ENCODE measurements around the gene SRD5A2.

GRCh38 chr2:31556940-31557339 is 23.8 kb downstream of the SRD5A2 start:
- TF ChIP-seq CTCF (conservative IDR thresholded peaks at IDR 0.05; ENCODE audit: low read depth, low read length): no peak
- TF ChIP-seq POLR2A (IDR thresholded peaks at IDR 0.05; ENCODE audit: low read depth, low read length): no peak
- no peak for TF ChIP-seq MAZ (IDR thresholded peaks at IDR 0.05; ENCODE audit: borderline replicate concordance, low read depth, low read length)
- no peak for TF ChIP-seq MXI1 (IDR thresholded peaks at IDR 0.05; ENCODE audit: borderline replicate concordance, low read depth, low read length)
